Stimulated activated CD4-positive, alpha-beta T cell treated with anti-CD3 and anti-CD28 coated beads, Interleukin-1b, Interleukin-23, amount 100 ng/mL, for 4 hours (primary cell): ENCODE measurements around the gene IL15RA.
A peak's percentile ranks its signal among the peaks of the same experiment; 100 is the strongest.

Experiments used
- DNase-seq, 2 donors: peaks; one replicate each; pipeline ENCODE4 v3.0.0-alpha.2; 2020; ENCODE audit warnings: low read depth in 2 of 2

The IL15RA gene, protein sequence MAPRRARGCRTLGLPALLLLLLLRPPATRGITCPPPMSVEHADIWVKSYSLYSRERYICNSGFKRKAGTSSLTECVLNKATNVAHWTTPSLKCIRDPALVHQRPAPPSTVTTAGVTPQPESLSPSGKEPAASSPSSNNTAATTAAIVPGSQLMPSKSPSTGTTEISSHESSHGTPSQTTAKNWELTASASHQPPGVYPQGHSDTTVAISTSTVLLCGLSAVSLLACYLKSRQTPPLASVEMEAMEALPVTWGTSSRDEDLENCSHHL

DNA sequence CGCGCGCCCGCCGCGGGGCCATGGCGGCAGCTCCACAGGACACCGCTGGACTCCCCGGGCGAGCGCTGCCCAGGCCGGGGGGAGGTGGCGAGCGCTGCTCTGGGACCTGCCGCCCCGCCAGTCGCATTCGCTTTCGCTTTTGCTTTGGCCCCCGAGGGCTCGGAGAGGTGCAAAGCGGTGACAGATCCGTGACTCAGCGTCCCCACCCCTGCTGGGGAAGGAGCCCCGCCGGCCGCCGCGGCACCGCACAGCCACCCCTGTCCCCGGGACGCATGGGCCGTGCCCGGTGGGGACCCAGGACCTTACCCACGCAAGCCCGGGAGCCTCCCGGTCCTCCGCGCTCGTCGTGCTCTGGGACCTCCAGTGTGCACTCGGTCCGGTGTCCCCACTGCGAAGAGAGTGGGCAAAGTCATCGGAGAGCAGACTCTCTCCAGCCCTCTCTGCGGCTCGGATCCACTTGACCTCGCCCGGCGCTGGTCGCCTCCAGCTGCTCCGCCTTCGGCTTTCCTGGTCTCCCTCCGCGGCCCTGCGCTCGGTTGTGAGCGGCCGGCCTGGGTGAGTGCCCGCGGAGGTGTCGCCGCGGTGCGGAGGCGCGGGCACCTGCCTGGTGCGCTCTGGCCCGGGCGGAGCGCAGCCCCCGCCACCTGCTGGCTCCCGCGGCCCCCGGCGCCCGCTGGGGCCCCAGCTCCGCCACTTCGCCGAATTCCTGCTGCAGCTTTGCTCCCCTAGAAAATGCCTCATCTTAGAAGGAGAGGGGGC, at the start of gene IL15RA:
IL15RA (minus strand) TSS at position 73 of the 759 bp plus-strand sequence; CDS start at position 22, 51 bp downstream.
- peak; percentile 80 to 82 for DNase-seq

DNA sequence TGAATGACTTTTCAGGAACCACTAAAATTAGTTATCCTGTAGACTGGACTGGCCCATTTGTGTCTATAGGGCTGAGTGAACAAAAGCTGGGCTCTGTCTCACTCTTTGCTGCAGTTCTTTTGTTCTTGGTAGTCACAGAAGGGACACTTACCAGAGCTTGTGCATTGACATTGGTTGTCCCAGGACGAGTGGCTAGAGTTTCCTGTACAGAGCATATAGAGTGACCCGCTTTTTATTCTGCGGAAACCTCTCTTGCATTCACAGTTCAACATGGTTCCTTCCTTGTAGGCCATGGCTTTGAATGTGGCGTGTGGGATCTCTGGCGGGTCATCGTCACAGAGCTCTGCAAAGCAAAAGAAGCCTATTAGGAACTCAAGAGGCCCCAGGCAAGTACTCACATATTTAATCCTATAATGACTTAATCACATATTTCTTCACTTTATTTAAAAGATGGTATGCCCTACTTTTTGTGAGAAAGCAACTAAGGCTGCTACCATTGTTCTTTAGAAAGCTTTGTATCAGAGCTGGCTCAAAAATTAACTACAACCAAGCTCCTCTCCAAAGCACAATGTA, 48.4 kb upstream of the IL15RA start:
- DNase-seq, result no peak

DNA sequence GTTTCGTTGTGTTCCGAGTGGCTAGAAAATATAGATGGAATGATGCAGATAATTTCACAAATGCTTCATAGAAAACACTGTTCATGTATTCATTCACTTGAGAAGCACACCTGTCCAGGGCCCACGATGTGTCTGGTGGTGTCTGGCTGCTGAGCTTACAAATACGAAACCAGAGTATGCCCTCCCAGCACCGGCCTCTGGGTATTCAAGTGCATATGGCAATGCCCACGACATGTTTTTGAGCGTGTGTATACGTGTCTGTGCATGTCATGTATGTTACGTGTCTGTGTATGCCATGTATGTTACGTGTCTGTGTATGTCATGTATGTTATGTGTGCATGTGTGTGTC, 47.0 kb upstream of the IL15RA start:
- no peak for DNase-seq

DNA sequence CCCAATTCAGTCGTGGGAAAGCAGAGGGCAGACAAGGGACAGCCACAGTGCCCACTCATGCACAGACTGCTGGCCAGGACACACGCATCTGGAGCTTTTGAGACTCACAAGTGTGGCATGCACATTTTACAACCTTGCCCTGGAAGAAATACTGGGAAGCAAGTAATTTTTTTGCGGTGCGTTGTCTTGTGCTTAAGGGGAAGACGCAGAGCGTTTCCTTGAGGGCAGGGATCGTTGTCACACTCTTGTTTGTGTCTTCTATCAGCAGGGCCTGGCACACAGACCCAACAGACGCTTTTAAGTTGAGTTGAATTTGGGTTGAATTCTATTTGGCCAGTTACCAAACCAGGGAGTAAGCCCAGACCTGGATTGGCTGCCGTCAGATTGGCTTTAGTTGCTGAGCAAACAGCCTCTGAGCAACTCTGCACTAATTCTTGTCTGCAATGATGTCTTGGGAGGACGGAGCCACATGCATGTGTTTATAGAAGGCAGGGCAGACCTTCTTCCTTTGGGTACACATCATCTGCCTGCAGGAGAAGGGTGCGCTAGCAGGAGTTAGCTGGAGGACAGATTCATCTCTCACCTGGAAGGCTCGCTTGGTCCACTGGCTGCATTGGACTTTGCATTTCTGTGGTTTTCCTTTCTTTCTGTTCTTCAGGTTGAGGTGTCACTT, 46.5 kb upstream of the IL15RA start:
- DNase-seq, result no peak

DNA sequence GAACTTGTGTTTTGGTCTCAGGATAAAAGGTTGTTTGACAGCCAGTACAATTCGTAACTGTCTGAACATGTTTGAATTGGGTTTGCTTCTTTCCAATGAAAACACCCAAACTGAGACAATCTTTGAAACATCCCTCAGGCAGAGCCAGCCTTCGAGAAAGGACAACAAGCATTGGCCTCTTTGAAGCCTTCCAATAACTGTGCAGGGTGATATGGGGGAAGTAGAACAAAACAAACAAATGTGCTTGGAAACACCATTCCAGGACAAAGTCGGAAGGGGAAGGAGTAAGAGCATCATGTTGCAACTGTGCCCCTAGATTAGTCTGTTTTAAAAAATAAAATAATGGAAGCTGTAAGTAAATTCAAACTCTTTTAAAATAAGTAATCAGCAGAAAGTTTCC, 45.3 kb upstream of the IL15RA start:
- DNase-seq, result no peak

DNA sequence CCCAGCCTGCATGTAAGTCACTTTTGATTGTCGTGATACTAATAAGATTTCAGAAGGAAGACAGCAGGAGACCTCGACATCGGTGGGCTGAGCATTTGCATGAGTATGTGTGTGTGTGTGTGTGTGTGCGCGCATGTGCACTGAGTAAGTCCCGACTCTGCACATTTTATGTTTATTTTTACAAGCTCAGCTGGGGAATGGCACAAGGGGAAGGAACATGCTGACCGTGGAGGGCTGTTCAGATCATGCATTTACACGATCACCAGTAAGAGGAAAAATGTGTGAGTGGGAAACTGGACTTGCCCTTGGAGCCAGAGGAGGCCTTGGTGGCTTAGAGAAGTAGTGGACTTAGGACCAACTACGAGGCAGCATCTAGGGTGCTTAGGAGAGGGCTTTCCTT, 43.5 kb upstream of the IL15RA start:
- no peak for DNase-seq

DNA sequence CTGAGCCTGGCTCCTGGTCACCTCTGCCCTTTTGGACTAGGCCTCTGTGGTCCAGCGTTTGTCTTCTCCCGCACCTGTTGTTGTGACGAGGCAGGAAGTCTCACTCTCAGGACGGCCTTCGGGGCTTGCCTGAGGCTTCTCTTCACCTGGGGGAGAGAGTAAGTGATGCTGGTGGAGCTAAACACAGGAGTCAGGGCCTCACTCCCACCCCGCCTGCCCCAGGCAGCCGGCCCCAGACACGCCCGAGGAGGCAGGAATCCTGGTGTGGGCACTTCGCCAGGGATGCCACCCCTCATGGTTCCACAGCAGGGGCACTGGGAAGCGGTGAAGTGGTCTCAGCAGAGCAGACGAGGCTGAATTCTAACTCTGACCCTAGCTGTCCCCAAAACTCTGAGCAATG, 42.5 kb upstream of the IL15RA start:
- DNase-seq, result no peak

DNA sequence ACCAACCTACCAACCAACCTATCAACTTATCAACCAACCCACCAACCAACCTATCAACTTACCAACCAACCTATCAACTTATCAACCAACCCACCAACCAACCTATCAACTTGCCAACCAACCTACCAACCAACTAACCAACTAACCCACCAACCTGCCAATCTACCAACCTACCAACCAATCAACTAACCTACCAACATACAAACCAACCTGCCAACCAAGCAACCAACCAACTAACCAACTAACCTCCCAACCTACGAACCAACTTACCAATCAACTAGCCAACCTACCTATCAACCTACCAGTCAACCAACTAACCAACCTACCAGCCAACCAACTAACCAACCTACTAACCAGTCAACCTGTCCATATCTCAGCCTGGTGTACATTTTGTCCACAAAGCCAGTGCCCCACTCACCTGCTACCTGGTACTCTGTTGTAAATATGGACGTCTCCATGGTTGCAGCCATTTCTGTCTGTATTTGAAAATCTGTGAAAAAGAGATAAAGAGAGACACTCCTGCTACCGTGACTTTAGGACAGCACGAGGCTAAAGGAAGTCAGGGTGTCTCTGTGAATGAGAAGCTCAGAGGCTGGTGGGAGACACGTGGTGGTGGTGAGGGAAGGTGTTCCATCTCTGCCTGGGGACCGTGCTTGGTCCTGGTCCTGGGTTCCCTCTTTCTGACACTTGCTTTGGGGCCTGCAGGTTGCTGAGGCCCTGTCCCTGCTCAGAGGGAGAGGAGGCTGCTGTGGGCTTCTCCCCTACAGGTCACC, 41.9 kb upstream of the IL15RA start:
- no peak for DNase-seq

DNA sequence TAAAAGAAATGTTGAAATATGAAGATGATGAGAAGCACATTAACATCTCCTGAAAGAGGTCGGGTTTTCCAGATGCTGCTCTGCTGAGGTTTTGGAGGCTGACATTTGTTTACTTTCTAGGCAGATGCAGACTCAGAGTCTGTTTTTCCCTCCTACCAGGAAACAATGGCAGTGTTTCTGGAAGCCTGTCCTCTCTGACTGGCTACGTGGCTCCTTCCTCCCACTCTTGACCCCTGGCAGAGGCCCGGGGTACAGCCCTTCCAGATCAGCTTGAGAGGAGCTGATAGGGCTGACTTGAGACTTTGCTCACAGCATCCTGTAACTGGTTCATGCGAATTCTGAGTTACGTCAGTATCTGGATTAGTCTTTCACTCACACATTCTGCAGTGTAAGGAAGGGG, 41.1 kb upstream of the IL15RA start:
- DNase-seq, result no peak

DNA sequence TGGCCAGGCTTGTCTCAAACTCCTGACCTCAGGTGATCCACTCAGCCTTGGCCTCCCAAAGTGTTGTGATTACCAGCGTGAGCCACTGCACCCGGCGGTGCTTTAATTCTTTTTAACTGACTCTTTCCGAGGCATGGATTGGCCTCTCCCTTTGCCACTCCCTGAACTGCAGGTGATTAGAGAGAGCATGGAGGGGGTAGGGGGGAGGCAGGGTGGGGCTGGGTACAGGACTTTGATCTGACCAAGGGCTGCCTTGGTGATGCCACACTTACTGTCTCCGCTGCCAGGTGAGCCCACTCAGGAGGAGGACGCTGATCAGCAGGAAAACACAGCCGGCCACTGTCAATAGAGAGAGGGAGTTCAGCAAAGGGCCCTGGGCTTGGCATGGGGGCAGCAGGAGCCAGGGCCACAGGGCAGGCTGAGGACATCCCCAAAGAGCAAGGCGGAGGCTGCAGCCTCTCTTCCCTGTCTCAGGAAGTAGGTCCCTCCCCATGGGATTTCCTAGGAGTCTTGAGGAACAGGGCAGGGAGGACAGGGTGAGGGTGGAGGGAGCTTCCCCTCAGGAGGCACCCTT, 40.5 kb upstream of the IL15RA start:
- no peak for DNase-seq

DNA sequence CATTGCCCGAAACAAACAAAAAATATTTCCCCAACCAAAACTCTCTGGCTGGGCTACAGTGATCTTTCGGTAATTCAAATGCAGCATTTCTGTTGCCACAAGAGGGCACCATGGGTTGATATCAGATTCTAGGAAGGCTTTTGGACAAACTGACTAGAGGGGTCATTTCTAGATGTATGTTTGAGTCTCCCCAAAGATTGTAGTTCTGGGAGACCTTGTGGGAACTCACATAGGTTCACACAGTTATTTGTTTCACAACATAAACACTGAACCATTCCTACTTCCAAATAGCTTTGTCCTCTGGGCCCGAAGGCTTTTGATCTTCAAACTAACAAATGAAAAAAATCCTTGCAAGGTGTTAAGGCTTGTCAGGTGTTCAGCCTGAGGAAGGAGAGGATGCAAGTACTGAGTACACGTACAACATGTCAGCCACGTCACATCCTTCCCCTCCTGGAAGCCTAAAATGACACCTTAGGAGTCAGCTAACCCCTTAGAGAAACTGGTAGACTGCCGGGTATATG, 37.0 kb upstream of the IL15RA start:
- peak in 1 of 2 donors; percentile 53 for DNase-seq

DNA sequence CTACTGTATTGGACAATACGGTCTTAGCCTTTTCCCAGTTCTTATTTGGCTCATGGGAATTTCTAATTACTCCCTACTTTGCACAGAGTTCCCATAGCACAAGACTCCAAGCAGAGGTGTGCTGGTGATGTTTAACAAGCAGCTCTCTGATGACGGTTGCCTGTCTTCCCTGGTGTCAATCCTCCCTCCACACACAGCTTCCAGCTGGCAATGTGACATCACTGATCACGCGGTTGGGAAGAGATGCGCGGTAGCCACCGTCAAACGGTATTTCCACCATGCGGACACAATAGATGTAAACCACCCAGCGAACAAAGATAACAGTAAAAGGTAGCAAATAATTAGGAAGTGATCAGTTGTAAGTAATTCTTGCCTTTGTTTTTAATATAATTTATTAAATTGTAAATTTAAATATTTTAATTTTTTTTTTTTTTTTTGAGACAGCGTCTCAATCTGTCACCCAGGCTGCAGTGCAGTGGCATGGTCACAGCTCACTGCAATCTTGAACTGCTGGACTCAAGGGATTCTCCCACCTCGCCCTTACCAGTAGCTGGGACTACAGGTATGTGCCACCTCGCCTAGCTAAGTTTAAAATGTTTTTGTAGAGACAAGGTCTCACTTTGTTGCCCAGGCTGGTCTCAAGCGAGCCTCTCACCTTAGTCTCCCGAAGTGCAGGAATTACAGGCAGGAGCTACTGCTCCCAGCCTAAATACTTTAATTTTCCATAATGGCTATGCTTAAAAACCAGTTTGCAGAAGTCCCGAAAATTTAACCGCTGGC, 36.3 kb upstream of the IL15RA start:
- no peak for DNase-seq

DNA sequence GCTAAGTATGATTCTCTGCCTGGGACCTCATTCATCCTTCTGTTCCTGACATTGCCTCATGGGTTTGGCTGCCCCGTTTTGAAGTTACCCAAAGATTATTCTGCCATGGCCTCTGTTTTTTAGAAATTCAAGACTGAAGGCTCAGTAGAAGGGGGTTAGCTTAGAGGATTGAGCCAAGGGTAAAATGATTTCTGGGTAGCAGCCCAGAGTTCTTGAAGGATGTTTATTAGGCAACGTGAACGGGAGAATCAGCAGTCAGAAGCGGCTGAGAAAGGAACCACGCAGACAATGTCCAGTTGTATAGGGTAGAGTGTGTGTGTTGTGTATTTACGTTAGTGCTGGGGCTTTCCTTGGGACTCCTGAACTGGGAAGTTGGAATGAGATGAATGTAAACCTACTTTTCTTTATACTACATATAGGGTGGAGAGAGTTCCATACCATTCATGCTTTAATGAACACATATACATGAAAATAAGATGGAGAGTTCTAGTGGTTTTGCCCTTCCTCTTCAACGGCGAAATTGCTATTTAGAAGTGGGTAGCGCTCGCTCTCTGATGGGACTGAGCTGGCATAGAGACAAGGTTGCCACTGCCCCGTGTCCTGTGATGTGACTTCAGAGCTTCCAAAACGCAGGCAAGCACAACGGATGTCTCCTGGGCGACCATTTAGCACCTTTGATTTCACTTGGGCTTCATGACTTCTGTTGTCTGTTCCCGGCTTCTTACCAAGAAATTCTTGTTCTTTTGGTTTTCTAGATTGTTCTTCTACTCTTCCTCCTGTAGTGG, 35.0 kb upstream of the IL15RA start:
- DNase-seq, result no peak

DNA sequence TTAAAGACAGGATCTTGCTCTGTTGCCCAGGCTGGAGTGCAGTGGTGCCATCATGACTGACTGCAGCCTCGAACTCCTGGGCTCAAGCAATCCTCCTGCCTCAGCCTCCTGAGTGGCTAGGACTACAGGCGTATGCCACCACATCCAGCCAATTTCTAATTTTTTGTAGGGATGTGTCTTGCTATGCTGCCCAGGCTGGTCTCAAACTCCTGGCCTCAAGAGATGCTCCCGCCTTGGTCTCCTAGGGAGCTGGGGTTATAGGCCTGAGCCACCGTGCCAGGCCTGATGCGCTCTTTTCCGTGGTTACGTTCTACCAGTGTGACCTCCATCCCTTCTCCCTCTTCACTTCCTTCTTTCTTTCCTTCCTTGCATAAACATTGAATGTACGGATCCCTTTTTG, 34.2 kb upstream of the IL15RA start:
- DNase-seq, result no peak

DNA sequence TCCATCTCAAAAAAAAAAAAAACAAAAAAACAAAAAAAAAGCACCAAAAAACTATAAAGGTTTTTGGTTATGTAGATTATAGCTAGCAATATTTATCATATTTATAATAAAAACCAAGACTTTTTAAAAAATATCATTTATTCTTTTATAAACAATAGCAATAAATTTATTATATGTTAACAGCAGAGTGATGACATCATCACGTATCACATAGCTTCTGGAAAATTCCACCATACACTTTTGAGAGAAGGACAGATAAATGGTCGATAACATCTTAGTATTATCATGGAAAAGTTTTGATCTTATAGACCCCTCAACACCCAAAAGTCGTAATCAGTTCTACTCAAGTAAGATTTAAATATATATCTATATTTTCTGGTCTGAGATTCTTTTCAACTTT, 33.2 kb upstream of the IL15RA start:
- DNase-seq, result no peak

DNA sequence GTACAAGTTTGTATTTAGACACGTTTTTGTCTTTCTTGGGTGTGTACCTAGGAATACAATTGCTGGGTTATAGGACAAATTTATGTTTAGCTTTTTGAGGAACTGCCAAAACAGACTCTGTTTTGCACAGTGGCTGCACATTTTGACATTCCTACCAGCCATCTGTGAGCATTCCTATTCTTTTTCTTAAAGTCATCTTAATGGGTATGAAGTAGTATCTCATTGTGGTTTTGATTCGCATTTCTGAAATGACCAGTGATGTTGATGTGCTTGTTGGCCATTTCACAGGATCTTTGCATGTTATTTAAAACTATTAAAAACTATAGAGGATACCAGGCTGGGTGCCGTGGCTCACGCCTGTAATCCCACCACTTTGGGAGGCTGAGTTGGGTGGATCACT, 32.6 kb upstream of the IL15RA start:
- no peak for DNase-seq

DNA sequence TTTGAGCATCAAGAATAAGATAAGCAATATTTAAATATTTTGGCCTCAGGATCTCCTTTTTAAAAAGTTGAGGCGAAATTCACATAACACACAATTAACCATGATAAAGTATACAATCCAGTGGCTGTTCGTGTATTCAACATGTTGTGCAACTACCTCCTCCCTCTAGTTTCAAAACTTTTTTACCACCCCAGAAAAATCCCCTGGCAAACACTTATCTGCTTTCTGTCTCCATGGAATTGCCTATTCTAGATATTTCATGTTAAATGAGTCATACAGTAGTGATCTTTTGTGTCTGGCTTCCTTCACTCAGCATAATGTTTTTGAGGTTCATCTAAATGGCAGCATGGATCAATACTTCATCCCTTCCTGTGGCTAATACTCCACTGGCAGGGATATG, 31.8 kb upstream of the IL15RA start:
- DNase-seq, result no peak

DNA sequence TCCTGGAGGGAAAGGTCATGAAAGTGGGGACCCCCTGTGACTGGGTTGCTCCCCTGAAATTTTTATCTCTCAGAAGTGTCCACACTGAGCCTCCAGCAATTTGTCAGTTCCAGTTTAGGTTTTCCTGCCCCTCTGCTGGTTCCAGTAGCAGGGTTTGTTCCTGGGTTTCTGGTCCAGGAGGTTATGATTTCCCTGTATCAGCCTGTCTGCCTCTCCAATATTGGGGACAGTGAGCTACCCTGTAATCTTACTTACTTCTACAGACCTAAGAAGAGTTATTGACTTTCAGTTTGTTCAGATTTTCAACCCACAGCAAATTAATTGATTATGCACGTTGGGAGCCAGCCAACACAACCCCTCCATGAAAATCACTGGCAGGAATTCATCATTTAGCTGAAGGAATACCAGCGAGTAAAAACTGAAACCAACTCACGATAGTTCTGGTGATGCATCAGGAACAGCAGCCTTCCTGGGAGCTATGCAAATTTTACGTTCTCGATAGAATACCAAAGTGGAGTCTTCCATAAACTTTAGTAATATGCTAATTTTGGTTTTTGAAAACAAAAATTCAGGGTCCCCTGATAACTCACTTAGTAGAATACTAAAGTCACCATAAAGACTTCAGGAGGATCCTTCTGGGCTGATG, 31.3 kb upstream of the IL15RA start:
- no peak for DNase-seq

DNA sequence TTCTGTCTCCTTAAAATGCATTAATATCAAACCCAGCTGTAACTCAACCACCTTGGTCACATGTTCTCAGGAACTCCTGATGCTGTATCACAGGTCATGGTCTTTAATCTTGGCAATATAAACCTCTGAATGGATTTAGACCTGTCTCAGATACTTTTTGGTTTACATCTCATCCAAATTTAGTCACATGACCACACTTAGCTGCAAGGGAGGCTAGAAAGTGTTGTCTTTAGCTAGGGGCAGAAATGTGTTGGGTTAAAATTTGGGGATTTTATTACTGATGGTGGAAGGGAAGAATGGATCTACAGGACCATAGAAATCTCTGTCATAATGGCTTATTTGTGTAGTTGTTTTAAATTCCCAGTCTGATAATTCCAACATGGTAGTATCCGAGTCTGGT, 29.6 kb upstream of the IL15RA start:
- DNase-seq, result no peak
